GM23338 (cell line): ENCODE data around the gene EVI5L. TPM values are rescaled to one million over a fixed set of nuclear protein-coding genes. Genes with fewer than 3 reads are reported as not detected.
A peak's percentile ranks its signal among the peaks of the same experiment; 100 is the strongest.

ENCODE experiments used
- ATAC-seq: fragments of 200-7000 bp; cut with Tn5 transposase; 3 replicates; pipeline ENCODE4 v1.9.1; 2020
- DNase-seq: peaks from one replicate; pipeline ENCODE4 v3.0.0-alpha.2; 2015; ENCODE audit warnings: low spot score
- H2AFZ ChIP-seq: fragments of 200-600 bp; sonication (generic); 2 replicates; pipeline ENCODE4 v1.8.0; 2016; ENCODE audit warnings: antibody characterized with exemption, mild to moderate bottlenecking, moderate library complexity
- H3F3A ChIP-seq: fragments of 200-600 bp; sonication (generic); replicated peaks from 2 replicates; pipeline ENCODE4 v1.8.0; 2017; ENCODE audit warnings: antibody characterized with exemption, mixed run types, low read depth
- H3K27ac ChIP-seq: fragments of 200-600 bp; sonication (generic); 2 replicates; pipeline ENCODE4 v1.6.1; 2016; ENCODE audit warnings: low read depth
- H3K27me3 ChIP-seq: fragments of 200-600 bp; sonication (generic); 2 replicates; pipeline ENCODE4 v1.8.0; 2016; ENCODE audit warnings: mild to moderate bottlenecking, mixed run types, moderate library complexity; ENCODE audit not compliant: insufficient read depth
- H3K36me3 ChIP-seq: fragments of 200-600 bp; sonication (generic); 2 replicates; pipeline ENCODE4 v1.8.0; 2016; ENCODE audit warnings: mild to moderate bottlenecking; ENCODE audit not compliant: insufficient read depth
- H3K4me1 ChIP-seq: fragments of 200-600 bp; sonication (generic); 2 replicates; pipeline ENCODE4 v1.8.0; 2016; ENCODE audit warnings: mild to moderate bottlenecking, moderate library complexity; ENCODE audit not compliant: insufficient read depth
- H3K4me2 ChIP-seq: fragments of 200-600 bp; sonication (generic); 2 replicates; pipeline ENCODE4 v1.7.1; 2017; ENCODE audit warnings: mixed run types
- H3K4me3 ChIP-seq: fragments of 200-600 bp; sonication (generic); 2 replicates; pipeline ENCODE4 v1.6.1; 2016; ENCODE audit warnings: mixed run types
- H3K79me2 ChIP-seq: fragments of 200-600 bp; sonication (generic); replicated peaks from 2 replicates; pipeline ENCODE4 v1.8.0; 2017; ENCODE audit warnings: mild to moderate bottlenecking; ENCODE audit not compliant: insufficient read depth
- H3K9me2 ChIP-seq: fragments of 200-600 bp; sonication (generic); 2 replicates; pipeline ENCODE4 v1.8.0; 2017; ENCODE audit not compliant: insufficient read depth
- H4K20me1 ChIP-seq: fragments of 200-600 bp; sonication (generic); replicated peaks from 2 replicates; pipeline ENCODE4 v1.8.0; 2017; ENCODE audit warnings: mild to moderate bottlenecking; ENCODE audit not compliant: insufficient read depth
- H3K27ac Mint-ChIP-seq: 2 replicates; pipeline ENCODE4 v1.8.0; 2020; ENCODE audit warnings: inconsistent platforms, mild to moderate bottlenecking, moderate library complexity, mixed read lengths
- H3K27me3 Mint-ChIP-seq: 3 replicates; pipeline ENCODE4 v1.8.0; 2022; ENCODE audit warnings: low read depth, mild to moderate bottlenecking, moderate library complexity, mixed read lengths, inconsistent platforms; ENCODE audit not compliant: insufficient read depth, poor library complexity
- H3K36me3 Mint-ChIP-seq: 3 replicates; pipeline ENCODE4 v1.8.0; 2021; ENCODE audit warnings: low read depth, mild to moderate bottlenecking, inconsistent platforms, moderate library complexity, mixed read lengths
- H3K4me1 Mint-ChIP-seq: 3 replicates; pipeline ENCODE4 v1.8.0; 2020; ENCODE audit warnings: mild to moderate bottlenecking, inconsistent platforms, mixed read lengths
- H3K4me3 Mint-ChIP-seq: 3 replicates; pipeline ENCODE4 v1.8.0; 2021; ENCODE audit warnings: moderate library complexity, mild to moderate bottlenecking, inconsistent platforms, mixed read lengths
- H3K9me3 Mint-ChIP-seq: 3 replicates; pipeline ENCODE4 v1.8.0; 2020; ENCODE audit warnings: moderate library complexity, mild to moderate bottlenecking, inconsistent platforms, mixed read lengths
- CREB1 ChIP-seq: fragments of 250-450 bp; sonication (Bioruptor Pico); IDR thresholded peaks from 2 replicates; pipeline ENCODE4 v1.5.0; 2020; ENCODE audit warnings: low read depth, mild to moderate bottlenecking, moderate library complexity
- CTCF ChIP-seq, 2 experiments: fragments of 200-600 bp in 1 of 2; sonication (generic) in 1 of 2; conservative IDR thresholded peaks; 2 replicates each; pipeline versions ENCODE4 v1.5.1 to v1.6.1; 2016 to 2017; ENCODE audit warnings: antibody characterized with exemption in 2 of 2, low read depth in 2 of 2, mild to moderate bottlenecking in 2 of 2, moderate library complexity in 1 of 2
- STAT1 ChIP-seq: IDR thresholded peaks from one replicate; pipeline ENCODE4 v1.6.1; 2016; ENCODE audit warnings: antibody characterized with exemption; ENCODE audit not compliant: unreplicated experiment
- ZNF331 ChIP-seq: fragments of 250-450 bp; sonication (Bioruptor Pico); IDR thresholded peaks from 2 replicates; pipeline ENCODE4 v1.5.0; 2020; ENCODE audit warnings: low read depth, mild to moderate bottlenecking, moderate library complexity
- polyA plus RNA-seq: library from polyadenylated mRNA; unstranded; fragments of >200 nt; fragmentation: Nextera tagmentation; extraction: Ambion mirVana; gene quantifications from 2 replicates; pipeline ENCODE4 v1.2.1, GENCODE V29; 2016
- total RNA-seq: library from RNA; depleted of rRNA; stranded (reverse); fragments of >200 nt; shearing (Covaris generic); gene quantifications from 2 replicates; pipeline ENCODE4 v1.2.3, GENCODE V29; 2014
- TF ChIP-seq, protein P1 (sequence below): IDR thresholded peaks from one replicate; pipeline ENCODE4 v1.6.1; 2018; ENCODE audit warnings: antibody characterized with exemption; ENCODE audit not compliant: unreplicated experiment
- TF ChIP-seq, protein P2 (sequence below): fragments of 250-450 bp; sonication (Bioruptor Pico); IDR thresholded peaks from 2 replicates; pipeline ENCODE4 v1.5.0; 2020; ENCODE audit warnings: mild to moderate bottlenecking, moderate library complexity

The EVI5L gene
- total and polyA plus RNA-seq, 2 experiments from 2014 or later = 4.5 to 16.2 TPM

DNA sequence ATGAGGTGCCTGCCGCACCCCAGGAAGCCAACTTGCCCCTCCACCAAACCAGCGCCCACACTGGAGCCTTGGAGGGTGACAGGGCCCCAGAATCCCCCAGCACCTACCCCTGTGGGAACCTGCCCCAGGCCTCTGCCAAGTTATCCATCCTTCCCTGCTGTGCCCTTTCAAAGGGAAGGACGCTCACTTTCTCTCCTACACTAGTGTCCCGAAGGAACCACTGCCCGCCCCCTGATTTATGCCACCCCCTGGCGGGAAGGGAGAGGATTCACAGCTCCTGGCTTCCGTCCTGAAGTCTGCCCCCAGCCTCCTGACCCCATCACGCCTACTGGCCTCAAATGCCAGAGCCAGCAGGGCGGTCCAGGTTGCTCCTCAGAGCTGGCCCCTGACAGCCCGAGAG lies 1.4 kb downstream of the EVI5L start:
- peaks cover 21% of the 10 kb centered on the region for H3K27me3 Mint-ChIP-seq
- TF ChIP-seq ZNF331 (CRISPR knock-in tag) (no peak), CTCF (conservative IDR thresholded peaks at IDR 0.05; ENCODE audit: low read depth in 2 of 2) (peak; percentile 54 to 74)
- peak; percentile 10 for ATAC-seq
- Histone ChIP-seq H4K20me1 (no peaks in the 10 kb centered on the region), H3K4me3 (no peak overlapping the region), H3K9me2 (no peaks in the 10 kb centered on the region), H2AFZ (no peak overlapping the region), H3K4me2 (peak overlapping the region; percentile 12; the same call in 1 of the 2 replicates), H3K79me2 (no peaks in the 10 kb centered on the region), H3K27me3 (0 out of 2 replicates have a peak, but pooled peaks cover 6% of the 10 kb centered on the region), H3F3A (0 out of 2 replicates have a peak, but pooled peaks cover 3% of the 10 kb centered on the region), H3K4me1 (peaks cover 8% of the 10 kb centered on the region), H3K27ac (no peak overlapping the region), H3K36me3 (no peaks in the 10 kb centered on the region)
- H3K4me1 Mint-ChIP-seq = peaks cover 20% of the 10 kb centered on the region
- no peaks in the 10 kb centered on the region; the same call in 2 of the 3 replicates for H3K9me3 Mint-ChIP-seq
- H3K4me3 Mint-ChIP-seq = peak overlapping the region; percentile 73
- H3K27ac Mint-ChIP-seq = no peak overlapping the region
- H3K36me3 Mint-ChIP-seq = no peaks in the 10 kb centered on the region
- DNase-seq = peak; percentile 84

GRCh38 chr19:7832009-7832408 lies 2.0 kb downstream of the EVI5L start:
- Histone ChIP-seq H3K36me3 (no peaks in the 10 kb centered on the region), H4K20me1 (no peaks in the 10 kb centered on the region), H3K4me2 (peak overlapping the region; percentile 12; the same call in 1 of the 2 replicates), H3F3A (0 out of 2 replicates have a peak, but pooled peaks cover 3% of the 10 kb centered on the region), H3K4me1 (peaks cover 8% of the 10 kb centered on the region), H3K9me2 (no peaks in the 10 kb centered on the region), H3K27me3 (0 out of 2 replicates have a peak, but pooled peaks cover 6% of the 10 kb centered on the region), H3K79me2 (no peaks in the 10 kb centered on the region), H3K27ac (no peak overlapping the region), H2AFZ (no peak overlapping the region), H3K4me3 (no peak overlapping the region)
- H3K36me3 Mint-ChIP-seq = no peaks in the 10 kb centered on the region
- ATAC-seq (no peak), DNase-seq (no peak)
- peaks cover 21% of the 10 kb centered on the region for H3K27me3 Mint-ChIP-seq
- no peaks in the 10 kb centered on the region; the same call in 2 of the 3 replicates for H3K9me3 Mint-ChIP-seq
- H3K4me1 Mint-ChIP-seq = peaks cover 20% of the 10 kb centered on the region
- peak overlapping the region; percentile 73; the same call in 2 of the 3 replicates for H3K4me3 Mint-ChIP-seq
- H3K27ac Mint-ChIP-seq = no peak overlapping the region
- TF ChIP-seq STAT1 (no peak), ZNF331 (CRISPR knock-in tag) (no peak), CREB1 (CRISPR knock-in tag) (no peak), CTCF (conservative IDR thresholded peaks at IDR 0.05; ENCODE audit: low read depth in 2 of 2) (no peak)
- TF ChIP-seq, protein P1, sequence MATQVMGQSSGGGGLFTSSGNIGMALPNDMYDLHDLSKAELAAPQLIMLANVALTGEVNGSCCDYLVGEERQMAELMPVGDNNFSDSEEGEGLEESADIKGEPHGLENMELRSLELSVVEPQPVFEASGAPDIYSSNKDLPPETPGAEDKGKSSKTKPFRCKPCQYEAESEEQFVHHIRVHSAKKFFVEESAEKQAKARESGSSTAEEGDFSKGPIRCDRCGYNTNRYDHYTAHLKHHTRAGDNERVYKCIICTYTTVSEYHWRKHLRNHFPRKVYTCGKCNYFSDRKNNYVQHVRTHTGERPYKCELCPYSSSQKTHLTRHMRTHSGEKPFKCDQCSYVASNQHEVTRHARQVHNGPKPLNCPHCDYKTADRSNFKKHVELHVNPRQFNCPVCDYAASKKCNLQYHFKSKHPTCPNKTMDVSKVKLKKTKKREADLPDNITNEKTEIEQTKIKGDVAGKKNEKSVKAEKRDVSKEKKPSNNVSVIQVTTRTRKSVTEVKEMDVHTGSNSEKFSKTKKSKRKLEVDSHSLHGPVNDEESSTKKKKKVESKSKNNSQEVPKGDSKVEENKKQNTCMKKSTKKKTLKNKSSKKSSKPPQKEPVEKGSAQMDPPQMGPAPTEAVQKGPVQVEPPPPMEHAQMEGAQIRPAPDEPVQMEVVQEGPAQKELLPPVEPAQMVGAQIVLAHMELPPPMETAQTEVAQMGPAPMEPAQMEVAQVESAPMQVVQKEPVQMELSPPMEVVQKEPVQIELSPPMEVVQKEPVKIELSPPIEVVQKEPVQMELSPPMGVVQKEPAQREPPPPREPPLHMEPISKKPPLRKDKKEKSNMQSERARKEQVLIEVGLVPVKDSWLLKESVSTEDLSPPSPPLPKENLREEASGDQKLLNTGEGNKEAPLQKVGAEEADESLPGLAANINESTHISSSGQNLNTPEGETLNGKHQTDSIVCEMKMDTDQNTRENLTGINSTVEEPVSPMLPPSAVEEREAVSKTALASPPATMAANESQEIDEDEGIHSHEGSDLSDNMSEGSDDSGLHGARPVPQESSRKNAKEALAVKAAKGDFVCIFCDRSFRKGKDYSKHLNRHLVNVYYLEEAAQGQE = no peak
- TF ChIP-seq, protein P2, sequence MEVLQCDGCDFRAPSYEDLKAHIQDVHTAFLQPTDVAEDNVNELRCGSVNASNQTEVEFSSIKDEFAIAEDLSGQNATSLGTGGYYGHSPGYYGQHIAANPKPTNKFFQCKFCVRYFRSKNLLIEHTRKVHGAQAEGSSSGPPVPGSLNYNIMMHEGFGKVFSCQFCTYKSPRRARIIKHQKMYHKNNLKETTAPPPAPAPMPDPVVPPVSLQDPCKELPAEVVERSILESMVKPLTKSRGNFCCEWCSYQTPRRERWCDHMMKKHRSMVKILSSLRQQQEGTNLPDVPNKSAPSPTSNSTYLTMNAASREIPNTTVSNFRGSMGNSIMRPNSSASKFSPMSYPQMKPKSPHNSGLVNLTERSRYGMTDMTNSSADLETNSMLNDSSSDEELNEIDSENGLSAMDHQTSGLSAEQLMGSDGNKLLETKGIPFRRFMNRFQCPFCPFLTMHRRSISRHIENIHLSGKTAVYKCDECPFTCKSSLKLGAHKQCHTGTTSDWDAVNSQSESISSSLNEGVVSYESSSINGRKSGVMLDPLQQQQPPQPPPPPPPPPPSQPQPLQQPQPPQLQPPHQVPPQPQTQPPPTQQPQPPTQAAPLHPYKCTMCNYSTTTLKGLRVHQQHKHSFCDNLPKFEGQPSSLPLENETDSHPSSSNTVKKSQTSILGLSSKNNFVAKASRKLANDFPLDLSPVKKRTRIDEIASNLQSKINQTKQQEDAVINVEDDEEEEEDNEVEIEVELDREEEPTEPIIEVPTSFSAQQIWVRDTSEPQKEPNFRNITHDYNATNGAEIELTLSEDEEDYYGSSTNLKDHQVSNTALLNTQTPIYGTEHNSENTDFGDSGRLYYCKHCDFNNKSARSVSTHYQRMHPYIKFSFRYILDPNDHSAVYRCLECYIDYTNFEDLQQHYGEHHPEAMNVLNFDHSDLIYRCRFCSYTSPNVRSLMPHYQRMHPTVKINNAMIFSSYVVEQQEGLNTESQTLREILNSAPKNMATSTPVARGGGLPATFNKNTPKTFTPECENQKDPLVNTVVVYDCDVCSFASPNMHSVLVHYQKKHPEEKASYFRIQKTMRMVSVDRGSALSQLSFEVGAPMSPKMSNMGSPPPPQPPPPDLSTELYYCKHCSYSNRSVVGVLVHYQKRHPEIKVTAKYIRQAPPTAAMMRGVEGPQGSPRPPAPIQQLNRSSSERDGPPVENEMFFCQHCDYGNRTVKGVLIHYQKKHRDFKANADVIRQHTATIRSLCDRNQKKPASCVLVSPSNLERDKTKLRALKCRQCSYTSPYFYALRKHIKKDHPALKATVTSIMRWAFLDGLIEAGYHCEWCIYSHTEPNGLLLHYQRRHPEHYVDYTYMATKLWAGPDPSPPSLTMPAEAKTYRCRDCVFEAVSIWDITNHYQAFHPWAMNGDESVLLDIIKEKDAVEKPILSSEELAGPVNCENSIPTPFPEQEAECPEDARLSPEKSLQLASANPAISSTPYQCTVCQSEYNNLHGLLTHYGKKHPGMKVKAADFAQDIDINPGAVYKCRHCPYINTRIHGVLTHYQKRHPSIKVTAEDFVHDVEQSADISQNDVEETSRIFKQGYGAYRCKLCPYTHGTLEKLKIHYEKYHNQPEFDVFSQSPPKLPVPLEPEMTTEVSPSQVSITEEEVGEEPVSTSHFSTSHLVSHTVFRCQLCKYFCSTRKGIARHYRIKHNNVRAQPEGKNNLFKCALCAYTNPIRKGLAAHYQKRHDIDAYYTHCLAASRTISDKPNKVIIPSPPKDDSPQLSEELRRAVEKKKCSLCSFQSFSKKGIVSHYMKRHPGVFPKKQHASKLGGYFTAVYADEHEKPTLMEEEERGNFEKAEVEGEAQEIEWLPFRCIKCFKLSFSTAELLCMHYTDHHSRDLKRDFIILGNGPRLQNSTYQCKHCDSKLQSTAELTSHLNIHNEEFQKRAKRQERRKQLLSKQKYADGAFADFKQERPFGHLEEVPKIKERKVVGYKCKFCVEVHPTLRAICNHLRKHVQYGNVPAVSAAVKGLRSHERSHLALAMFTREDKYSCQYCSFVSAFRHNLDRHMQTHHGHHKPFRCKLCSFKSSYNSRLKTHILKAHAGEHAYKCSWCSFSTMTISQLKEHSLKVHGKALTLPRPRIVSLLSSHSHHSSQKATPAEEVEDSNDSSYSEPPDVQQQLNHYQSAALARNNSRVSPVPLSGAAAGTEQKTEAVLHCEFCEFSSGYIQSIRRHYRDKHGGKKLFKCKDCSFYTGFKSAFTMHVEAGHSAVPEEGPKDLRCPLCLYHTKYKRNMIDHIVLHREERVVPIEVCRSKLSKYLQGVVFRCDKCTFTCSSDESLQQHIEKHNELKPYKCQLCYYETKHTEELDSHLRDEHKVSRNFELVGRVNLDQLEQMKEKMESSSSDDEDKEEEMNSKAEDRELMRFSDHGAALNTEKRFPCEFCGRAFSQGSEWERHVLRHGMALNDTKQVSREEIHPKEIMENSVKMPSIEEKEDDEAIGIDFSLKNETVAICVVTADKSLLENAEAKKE (CRISPR knock-in tag) = no peak
